Measurements from ENCODE around the gene BLCAP. TPM values are rescaled to one million over a fixed set of nuclear protein-coding genes. Genes with fewer than 3 reads are reported as not detected.

Gene BLCAP
- total RNA-seq, 2 donors from 2014 or later, result 98.9 to 104 TPM

DNA sequence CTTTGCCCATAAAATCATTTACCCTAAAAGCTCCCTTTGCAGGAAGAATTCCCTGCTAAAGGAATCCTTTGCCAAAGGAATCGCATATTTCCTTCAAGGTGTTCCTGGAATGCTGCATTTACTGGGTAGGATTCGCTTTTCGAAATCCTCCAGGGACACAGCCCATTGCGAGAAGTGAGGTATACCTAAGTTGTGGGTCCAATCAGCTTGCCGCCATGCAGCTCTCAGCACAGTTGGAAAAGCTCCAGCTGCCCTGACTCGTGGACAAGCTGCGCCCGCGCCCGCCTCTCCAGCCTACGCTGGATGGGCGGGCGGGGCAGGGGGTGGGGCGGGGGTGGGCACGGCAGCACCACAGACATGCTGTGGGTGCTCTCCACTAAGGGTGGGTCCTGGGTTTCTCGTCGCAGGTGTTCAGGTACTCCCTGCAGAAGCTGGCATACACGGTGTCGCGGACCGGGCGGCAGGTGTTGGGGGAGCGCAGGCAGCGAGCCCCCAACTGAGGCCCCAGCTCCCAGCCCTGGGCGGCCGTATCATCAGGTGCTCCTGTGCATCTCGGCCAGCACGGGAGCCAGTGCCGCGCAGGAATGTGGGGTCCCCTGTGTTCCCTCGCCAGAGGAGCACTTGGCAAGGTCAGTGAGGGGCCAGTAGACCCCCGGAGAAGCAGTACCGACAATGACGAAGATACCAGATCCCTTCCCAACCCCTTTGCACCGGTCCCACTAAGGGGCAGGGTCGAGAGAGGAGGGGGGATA, 5.2 kb downstream of the BLCAP start:
- intact Hi-C loops (cut with DNase I, micrococcal nuclease), result loop anchor here in 1 of 2 donors (10.0 kb wide), 1 partner anchor 128 kb away; no protein-coding TSS in a partner anchor
- DNase-seq (peak; percentile 84 to 88), ATAC-seq (peak; percentile 56)

DNA sequence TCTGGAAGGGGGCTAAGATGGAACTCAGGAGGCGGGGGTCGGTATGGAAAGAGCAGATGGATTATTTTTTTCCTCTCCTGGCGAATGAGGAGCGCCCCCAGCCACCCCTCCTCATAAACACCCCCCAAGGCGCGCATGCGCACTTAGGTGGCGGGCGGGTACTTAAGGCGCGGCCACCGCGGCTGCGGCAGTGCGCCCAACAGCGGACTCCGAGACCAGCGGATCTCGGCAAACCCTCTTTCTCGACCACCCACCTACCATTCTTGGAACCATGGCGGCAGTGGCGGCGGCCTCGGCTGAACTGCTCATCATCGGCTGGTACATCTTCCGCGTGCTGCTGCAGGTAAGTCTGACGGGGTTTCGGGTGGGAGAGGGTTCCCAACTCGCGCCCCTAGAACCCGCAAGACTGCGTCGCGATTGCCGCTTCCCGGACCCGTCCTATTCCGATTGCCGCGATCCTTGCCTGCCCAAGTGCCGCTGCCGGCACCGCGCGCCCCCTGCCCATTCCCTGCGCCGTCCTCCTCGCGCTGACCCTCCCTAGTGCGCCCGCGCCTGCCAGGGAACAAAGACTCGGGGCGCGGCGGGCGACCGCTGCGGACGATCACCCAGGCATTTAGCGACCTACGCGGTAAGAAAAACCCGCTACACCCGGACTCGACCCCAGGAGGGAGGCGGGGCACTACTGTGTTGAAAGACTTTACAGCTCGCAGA, 6.5 kb downstream of the BLCAP start, which contains the start of gene NNAT:
NNAT (plus strand) TSS at position 190 of the 711 bp plus-strand sequence; CDS start at position 272, 82 bp downstream.
- intact Hi-C loops (cut with DNase I, micrococcal nuclease), result loop anchor here in 1 of 2 donors (10.0 kb wide), 1 partner anchor 126 kb away; no protein-coding TSS in a partner anchor
- ATAC-seq (no peak), DNase-seq (no peak)

DNA sequence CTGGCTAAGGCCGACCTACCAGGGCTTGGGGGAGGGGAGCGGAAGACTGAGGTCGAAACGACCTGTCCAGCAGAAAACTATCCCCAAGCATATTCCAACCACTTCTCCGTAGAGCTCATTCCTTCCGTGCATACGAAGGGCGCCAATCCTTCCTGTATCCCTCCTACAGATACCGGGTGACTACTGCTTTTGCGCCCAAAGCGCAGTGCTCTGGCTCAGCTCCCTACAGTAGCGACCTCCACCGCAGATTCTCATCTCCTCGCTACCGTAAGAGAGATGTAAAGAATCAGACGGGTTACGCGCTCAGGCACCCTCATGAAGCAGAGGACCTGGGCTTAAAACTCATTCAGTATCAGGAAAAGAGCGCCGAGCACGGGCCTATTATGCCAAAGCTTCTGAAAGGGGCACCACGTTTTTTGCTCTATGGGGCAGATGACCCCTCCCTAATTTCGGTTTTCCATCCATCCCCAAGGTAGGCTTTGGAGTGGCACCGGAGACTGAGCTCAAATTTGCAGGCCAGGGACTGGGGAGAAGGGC, 7.2 kb downstream of the BLCAP start:
- intact Hi-C loops (cut with DNase I, micrococcal nuclease), result loop anchor here in 1 of 2 donors (10.0 kb wide), 1 partner anchor 126 kb away; no protein-coding TSS in a partner anchor
- no peak for DNase-seq
- ATAC-seq, result no peak

DNA sequence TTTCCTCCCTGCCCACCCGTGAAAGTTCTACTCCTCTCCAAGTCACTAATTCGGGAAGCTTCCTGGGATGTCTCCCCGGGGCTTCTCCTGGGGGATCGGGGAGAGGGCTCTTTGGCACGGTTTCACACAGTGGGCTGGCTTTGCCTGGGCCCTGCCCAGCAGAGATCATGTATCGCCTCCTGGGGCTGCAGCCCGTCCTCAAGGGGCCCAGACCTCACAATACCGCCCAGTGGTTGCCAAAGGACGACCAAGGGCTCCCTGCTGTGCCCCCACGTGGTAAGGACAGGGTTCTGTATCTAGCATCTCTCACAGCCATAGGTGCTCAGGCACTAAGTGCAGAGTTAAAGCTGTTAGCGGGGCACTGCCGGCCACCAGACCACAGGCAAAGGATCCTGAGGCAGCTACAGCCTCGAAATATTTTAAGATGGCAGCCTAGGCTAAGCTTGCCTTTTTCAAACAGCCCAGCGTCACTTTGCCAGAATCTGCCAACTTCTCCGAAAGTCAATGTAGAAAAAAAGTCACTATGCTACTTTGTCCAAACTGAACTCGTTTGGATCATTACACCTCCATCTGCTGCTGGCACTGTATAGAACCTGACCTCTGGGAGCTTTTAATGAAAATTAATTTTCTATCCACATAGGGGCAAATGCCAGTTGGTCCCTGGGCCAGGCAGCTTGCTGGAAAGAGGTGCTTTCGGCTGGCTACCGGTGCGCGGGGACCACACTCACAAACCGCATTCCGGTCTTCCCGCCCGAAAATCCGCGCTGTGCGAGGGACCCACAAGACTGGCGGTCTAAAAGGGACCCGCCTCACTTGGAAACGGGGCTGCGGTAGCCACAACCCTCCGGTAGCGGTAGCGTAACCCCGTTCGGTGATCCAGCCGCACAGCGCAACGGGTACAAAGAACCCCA, 7.9 kb downstream of the BLCAP start:
- intact Hi-C loops (cut with DNase I, micrococcal nuclease), result loop anchor here in 1 of 2 donors (10.0 kb wide), 2 partner anchors 125 to 325 kb away; no protein-coding TSS in a partner anchor
- DNase-seq (no peak), ATAC-seq (no peak)

DNA sequence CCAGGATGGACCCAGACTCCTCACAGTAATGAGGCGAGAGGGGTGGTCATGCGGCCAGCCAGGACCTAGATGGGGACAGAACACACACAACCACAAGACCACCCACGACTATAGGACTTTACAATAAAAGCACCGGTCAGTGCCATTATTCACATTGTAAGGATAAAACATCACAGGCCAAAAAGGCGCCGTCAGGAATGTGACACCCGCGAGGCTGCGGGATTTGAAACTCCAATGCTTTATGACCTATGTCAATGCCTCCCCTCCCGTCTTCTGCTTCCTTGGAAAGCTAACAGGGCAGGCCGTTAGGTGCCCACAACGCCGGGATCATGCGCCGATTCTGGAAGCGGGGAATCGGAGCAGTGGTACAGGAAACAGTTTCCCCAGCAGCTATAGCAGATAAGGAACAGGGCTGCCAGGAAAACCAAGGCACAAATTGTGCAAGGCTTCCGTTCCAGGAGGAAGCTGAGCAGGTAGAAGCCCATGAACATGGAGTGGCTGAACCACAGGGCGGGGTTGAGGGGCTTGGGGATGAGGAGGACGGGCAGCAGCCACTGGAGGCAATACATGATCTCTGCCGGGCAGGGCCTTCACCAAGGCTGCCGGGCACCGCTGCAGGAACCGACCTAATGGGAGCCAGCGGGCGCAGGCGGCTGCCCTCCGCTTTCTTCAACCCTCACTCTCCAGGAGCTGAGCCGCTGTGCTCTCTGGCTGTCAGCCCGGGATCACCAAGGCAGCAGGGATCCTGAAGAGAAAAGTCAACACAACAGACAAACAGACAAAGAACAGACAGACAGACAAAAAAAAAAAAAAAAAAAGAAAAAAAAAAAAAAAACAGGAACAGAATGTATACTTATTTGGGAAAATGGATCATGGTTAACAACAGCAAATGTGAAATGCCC, 8.8 kb downstream of the BLCAP start:
- DNase-seq (peak; percentile 31 to 59), ATAC-seq (peak; percentile 17)
- intact Hi-C loops (cut with DNase I, micrococcal nuclease), result loop anchor here in 1 of 2 donors (10.0 kb wide), 1 partner anchor 324 kb away; no protein-coding TSS in a partner anchor

DNA sequence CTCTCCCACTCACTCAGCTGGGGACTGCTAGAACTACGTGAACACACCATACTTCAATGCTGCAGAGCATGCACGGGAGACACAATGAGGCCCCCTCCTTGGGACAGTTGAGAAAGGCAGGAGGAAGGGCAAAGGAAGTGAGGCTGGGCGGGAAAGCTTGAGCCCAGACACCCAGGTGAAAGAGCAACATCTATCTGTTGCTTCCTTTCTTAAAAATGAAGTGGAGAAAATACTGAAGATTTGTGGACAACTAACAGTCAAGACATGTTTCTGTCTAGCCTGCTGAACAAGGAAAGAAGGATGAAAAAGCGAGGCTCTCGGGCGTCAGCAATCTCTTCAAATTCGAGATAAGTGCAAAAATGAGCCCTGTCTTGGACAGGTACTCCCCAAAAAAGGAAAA, 9.6 kb downstream of the BLCAP start:
- intact Hi-C loops (cut with DNase I, micrococcal nuclease), result loop anchor here in 1 of 2 donors (10.0 kb wide), 1 partner anchor 323 kb away; no protein-coding TSS in a partner anchor
- DNase-seq, result no peak
- no peak for ATAC-seq

DNA sequence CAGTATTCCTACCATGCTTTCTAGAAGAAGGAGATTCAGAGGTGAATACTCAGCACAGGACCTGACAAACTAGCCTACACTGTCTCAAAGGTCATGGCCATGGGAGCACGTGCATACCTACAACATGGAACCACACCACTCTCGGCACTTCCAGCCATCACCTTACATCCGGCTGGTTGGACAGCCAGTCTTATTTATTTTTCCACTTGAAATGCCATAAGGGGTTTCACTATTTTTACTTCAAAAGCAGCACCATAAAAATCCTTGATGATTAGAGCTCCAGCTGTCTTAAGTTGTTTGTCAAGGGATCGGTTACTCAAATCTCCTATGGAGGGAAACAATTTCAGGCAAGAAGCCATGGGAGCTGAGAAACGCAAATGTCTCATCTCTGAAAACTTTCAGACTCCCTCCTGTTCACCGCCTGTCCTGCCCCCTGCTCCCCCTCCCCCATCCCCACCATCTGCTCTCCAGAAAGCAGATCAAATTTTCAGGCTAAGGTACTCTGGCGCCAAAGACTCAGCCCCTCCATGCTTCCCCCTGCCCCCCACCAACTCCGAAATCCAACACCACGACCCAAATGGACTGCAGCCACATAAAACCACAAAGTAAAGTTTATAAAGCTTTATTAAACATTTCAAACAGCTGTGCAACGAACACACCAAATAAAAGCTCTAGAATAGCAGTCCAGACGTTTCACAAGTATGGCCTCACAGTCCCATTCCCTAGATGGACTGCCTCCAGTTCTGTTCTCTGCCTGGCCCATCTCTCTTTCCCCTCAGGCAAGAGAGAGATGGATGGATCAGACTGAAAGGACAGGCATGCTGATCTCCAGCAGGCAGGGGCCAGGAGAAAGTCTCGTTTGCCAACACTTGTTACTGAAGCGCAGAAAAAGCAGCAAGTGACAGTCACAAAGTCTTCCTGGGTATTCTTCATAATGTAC, 10.6 kb downstream of the BLCAP start:
- ATAC-seq, result peak; percentile 64
- no peak for DNase-seq
- intact Hi-C loops (cut with DNase I, micrococcal nuclease), result loop anchor here in 1 of 2 donors (10.0 kb wide), 1 partner anchor 322 kb away; no protein-coding TSS in a partner anchor

DNA sequence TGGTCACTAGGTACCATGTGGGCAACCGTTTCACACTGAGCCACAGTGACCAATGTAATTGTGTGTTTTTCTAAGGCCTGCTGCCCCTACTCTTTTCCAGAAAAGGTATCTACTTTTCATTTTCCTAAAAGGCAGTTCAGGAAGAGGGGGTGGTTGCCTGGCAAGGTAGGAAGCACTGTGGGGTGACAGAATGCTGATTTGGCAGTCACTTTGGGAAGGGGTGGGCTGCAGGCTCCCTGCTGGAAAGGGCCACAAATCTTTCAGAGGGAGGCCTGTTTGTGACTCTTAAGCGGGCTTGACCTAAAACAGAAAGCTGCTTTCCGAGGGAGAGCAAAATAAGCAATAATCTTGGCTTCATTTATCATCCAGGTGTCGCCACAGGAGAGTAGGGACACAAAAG, 11.8 kb downstream of the BLCAP start:
- intact Hi-C loops (cut with DNase I, micrococcal nuclease), result loop anchor here in 1 of 2 donors (10.0 kb wide), 1 partner anchor 321 kb away; no protein-coding TSS in a partner anchor
- ATAC-seq (no peak), DNase-seq (no peak)

DNA sequence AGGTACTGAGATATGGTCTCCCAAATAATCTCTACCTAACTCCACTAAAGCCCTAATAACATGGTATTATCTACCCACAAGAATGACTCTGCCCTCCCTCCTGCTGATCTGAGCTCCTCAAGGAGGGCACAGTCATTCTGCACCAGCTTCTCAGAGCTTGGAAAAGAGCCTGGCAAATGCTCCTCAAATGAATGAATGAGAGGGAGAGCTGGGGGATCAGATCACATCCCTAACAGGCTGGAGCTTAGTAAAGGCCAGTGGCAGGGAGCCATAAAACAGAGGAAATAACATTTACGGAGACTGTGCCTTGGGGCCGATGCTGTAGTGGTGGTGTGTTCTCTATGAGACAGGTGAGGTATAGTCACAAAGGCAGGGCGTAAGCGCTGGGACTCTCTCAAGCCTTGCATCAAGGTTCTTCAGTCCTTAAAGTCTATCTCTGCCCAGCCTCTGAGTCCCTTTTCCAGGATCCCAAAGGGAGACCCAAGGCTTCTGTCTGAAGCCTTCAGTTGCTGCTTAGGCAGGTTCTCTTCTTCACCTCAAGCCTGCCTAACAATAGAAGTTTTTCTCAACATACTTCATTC, 13.8 kb downstream of the BLCAP start:
- no peak for DNase-seq
- no peak for ATAC-seq
- intact Hi-C loops (cut with DNase I, micrococcal nuclease), result loop anchor here in 1 of 2 donors (10.0 kb wide), 1 partner anchor 319 kb away; no protein-coding TSS in a partner anchor

DNA sequence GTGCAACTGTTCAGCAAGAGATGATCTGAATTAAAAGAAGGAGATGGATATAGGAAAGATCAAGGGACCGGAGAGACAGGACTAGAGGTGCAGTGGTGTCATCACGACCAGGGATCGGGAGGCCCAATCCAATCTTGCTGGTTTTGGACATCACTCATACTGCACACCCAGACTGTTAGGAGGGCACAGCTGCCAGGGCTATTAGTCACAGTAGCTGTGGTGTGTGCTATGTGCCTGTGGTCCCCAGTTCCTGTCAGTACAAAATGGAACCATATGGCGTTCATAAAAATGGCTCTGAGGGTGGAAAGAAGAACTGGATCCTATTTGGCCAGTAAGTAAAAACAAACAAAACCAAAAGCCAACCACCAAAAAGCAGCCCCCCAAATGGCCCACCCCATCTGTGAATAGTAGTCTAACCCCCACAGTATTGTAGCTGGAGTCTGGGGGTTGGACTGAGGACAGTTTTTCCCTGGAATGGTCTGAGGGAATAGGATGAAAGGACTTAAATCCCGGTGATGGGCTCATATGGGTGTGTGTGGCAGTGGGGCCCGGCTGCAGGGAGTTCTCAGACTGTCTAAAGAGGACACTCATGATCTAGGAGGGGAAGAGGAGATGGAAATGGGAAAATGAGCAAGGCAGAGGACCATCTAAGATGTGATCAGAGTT, 15.9 kb downstream of the BLCAP start:
- no peak for DNase-seq
- ATAC-seq, result no peak
- intact Hi-C loops (cut with DNase I, micrococcal nuclease), result loop anchor here in 1 of 2 donors (10.0 kb wide), 1 partner anchor 317 kb away; no protein-coding TSS in a partner anchor

DNA sequence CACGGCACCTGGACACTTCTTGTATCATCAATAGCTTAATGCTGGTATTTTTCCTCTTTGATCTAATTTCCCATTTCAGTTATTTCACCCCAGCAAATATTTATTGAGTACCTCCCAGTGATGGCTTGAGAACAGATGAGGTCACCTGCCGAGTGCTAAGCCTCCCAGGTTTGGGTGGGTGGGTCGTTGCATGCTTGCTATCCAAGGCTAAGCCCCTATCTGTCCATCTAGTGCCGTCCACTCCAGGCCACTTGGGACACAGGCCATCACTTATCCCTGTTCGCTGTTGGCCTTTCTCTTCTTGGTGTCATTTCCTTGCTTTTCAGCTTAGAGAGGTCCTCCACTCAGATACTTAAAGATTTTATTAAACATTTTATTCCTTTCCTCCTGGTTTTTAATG, 17.4 kb downstream of the BLCAP start:
- intact Hi-C loops (cut with DNase I, micrococcal nuclease), result loop anchor here in 1 of 2 donors (10.0 kb wide), 1 partner anchor 315 kb away; no protein-coding TSS in a partner anchor
- DNase-seq (no peak), ATAC-seq (no peak)

DNA sequence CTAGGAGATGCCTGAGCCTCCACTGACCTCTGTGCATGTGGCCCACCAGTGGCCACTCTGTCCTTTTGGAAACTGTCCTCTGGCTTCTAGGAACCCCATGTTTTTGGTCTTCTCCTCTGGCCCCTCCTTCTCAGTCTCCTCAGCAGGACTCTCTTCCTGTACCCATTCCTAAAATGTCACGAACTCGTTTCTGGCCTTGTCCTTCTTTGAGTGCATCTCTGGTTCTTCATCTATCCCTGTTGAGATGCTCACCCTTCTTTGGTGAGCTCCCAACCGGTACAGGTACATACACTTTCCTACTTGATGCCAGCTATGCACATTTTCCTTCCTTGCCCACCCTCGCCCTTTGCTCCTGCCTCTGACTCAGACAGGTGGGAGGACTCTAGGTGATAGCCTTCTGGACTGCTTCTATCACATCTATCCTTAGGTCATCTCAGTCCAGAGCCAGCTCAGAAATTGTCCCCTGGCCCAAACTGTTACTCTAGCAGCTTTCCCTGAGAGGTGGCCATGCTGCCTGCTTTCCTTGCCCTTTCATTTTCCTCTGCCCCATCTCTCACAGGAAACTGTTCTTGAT, 21.4 kb downstream of the BLCAP start:
- no peak for DNase-seq
- ATAC-seq, result peak; percentile 10
- intact Hi-C loops (cut with DNase I, micrococcal nuclease), result no loop called here

DNA sequence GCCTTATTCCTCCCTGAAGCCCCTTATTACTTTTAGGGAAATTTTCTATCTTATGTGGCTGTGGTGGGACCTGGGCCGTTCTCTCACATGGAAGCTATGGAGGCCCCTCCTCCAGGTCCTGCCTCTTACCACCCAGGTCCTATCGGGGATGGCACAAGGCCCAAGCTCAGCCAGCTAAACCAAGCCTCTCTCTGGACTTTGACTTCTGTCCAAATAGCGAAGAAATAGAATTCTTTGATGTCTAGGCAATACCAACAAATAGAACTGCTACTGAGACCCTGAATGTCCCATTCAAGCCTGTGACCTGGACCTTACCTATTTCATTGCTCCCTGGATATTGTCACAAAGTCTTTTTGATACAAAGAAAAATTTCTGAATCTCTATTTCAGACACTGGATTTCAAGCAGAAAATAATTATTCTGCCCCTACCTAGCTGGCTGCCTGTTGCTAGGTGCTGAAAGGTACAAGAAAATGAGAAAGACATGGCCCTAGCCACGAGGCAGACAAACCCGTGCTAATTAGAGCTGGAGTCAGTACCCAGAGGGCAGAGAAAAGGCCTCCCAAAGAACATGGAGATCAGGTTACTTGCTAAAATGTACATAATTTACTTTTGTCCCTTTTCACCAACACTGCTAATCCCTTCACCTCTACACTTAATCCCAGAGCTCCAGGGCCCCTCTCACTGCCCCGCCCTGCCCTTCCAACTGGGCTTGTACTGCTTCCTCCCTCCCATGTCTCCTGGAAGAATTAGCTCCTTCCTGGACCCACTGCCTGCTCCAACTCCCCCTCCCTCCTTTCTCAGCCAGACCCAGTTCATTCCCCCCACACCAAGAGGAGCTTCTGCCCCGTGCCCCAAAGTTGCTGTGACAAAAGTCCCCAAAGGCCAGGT, 22.2 kb downstream of the BLCAP start:
- ATAC-seq (peak; percentile 16), DNase-seq (no peak)
- intact Hi-C loops (cut with DNase I, micrococcal nuclease), result no loop called here

Measured in left colon (tissue), 2 donors.